SU-DHL-6 (cell line): ENCODE measurements around the gene FMO5.

ENCODE experiments used
- H2AFZ ChIP-seq: fragments of 200-600 bp; sonication (generic); 2 replicates; pipeline ENCODE4 v1.6.1; 2014; ENCODE audit warnings: low read depth, mild to moderate bottlenecking, moderate library complexity, mixed read lengths, antibody characterized with exemption, low read length; ENCODE audit not compliant: severe bottlenecking
- H3F3A ChIP-seq: fragments of 200-600 bp; shearing (Covaris generic); 2 replicates; pipeline ENCODE4 v1.6.0; 2016; ENCODE audit warnings: antibody characterized with exemption, mild to moderate bottlenecking; ENCODE audit not compliant: insufficient read depth
- H3K27ac ChIP-seq: fragments of 200-600 bp; sonication (generic); 2 replicates; pipeline ENCODE4 v1.5.1; 2016; ENCODE audit warnings: low read depth, mild to moderate bottlenecking, low read length, moderate library complexity, mixed read lengths
- H3K27me3 ChIP-seq: fragments of 200-600 bp; sonication (generic), shearing (Covaris generic); 2 replicates; pipeline ENCODE4 v1.6.0; 2014; ENCODE audit warnings: mild to moderate bottlenecking, low read length
- H3K36me3 ChIP-seq: fragments of 200-600 bp; sonication (generic); 2 replicates; pipeline ENCODE4 v1.6.1; 2014; ENCODE audit warnings: mild to moderate bottlenecking, low read length, mixed read lengths
- H3K4me2 ChIP-seq: fragments of 300-600, 200-600 bp; shearing (Covaris generic), sonication (generic); 2 replicates; pipeline ENCODE4 v1.6.0; 2014; ENCODE audit warnings: low read length, low read depth, mild to moderate bottlenecking; ENCODE audit not compliant: poor library complexity, severe bottlenecking
- H3K4me3 ChIP-seq: fragments of 200-600 bp; sonication (generic); 2 replicates; pipeline ENCODE4 v1.5.1; 2014; ENCODE audit warnings: antibody characterized with exemption, low read length, mild to moderate bottlenecking, mixed read lengths; ENCODE audit not compliant: insufficient read depth, poor library complexity, severe bottlenecking
- H3K79me2 ChIP-seq: fragments of 200-600 bp; sonication (generic); 2 replicates; pipeline ENCODE4 v1.6.1; 2014; ENCODE audit warnings: mild to moderate bottlenecking, low read length, moderate library complexity; ENCODE audit not compliant: insufficient read depth
- H3K9ac ChIP-seq: fragments of 200-600 bp; sonication (generic); 2 replicates; pipeline ENCODE4 v1.7.0; 2014; ENCODE audit warnings: mild to moderate bottlenecking, low read length
- H3K9me2 ChIP-seq: fragments of 200-600 bp; sonication (generic); replicated peaks from 2 replicates; pipeline ENCODE4 v1.6.1; 2014; ENCODE audit warnings: low read length; ENCODE audit not compliant: insufficient read depth
- H3K9me3 ChIP-seq: fragments of 200-600 bp; sonication (generic); 2 replicates; pipeline ENCODE4 v1.6.1; 2014; ENCODE audit warnings: low read length, mixed read lengths; ENCODE audit not compliant: insufficient read depth
- H4K20me1 ChIP-seq: fragments of 200-600 bp; sonication (generic); 2 replicates; pipeline ENCODE4 v1.6.1; 2014; ENCODE audit warnings: low read depth, mild to moderate bottlenecking, antibody characterized with exemption, low read length, moderate library complexity, mixed read lengths
- CTCF ChIP-seq: fragments of 200-600 bp; sonication (generic); IDR thresholded peaks from one replicate; pipeline ENCODE4 v1.5.1; 2017; ENCODE audit warnings: antibody characterized with exemption, mild to moderate bottlenecking, low read length, moderate library complexity; ENCODE audit not compliant: insufficient read depth, poor library complexity, severe bottlenecking
- EZH2phosphoT487 ChIP-seq: fragments of 200-600 bp; sonication (generic), shearing (Covaris generic); conservative IDR thresholded peaks from 2 replicates; pipeline ENCODE4 v1.6.1; 2018; ENCODE audit warnings: mild to moderate bottlenecking, antibody characterized with exemption, low read length, moderate library complexity, mixed read lengths

FMO5 gene

GRCh38 chr1:147204080-147204479, 21.1 kb downstream of the FMO5 start:
- Histone ChIP-seq H3K4me2 (no peak overlapping the region), H3K9ac (no peak overlapping the region), H3K4me3 (no peak overlapping the region), H4K20me1 (no peaks in the 10 kb centered on the region), H3K27me3 (no peaks in the 10 kb centered on the region), H3K9me3 (no peaks in the 10 kb centered on the region), H3K79me2 (no peaks in the 10 kb centered on the region), H3K27ac (no peak overlapping the region), H3K9me2 (no peaks in the 10 kb centered on the region), H3K36me3 (no peaks in the 10 kb centered on the region), H2AFZ (no peak overlapping the region), H3F3A (no peaks in the 10 kb centered on the region)
- TF ChIP-seq EZH2phosphoT487 = no peak
- TF ChIP-seq CTCF = no peak

GRCh38 chr1:147202576-147202975, 22.6 kb downstream of the FMO5 start:
- H3K79me2 ChIP-seq = no peaks in the 10 kb centered on the region
- no peak overlapping the region for H3K27ac ChIP-seq
- H3K9me3 ChIP-seq = no peaks in the 10 kb centered on the region
- H3K4me2 ChIP-seq = no peak overlapping the region
- no peak overlapping the region for H3K9ac ChIP-seq
- TF ChIP-seq CTCF (no peak), EZH2phosphoT487 (no peak)
- no peaks in the 10 kb centered on the region for H3K27me3 ChIP-seq
- no peaks in the 10 kb centered on the region for H3K9me2 ChIP-seq
- no peaks in the 10 kb centered on the region for H3F3A ChIP-seq
- no peak overlapping the region for H3K4me3 ChIP-seq
- no peaks in the 10 kb centered on the region for H3K36me3 ChIP-seq
- no peak overlapping the region for H2AFZ ChIP-seq
- H4K20me1 ChIP-seq = no peaks in the 10 kb centered on the region

GRCh38 chr1:147201786-147202185, 23.4 kb downstream of the FMO5 start:
- no peaks in the 10 kb centered on the region for H3F3A ChIP-seq
- no peaks in the 10 kb centered on the region for H3K79me2 ChIP-seq
- TF ChIP-seq CTCF (no peak), EZH2phosphoT487 (no peak)
- H3K9ac ChIP-seq = no peak overlapping the region
- H2AFZ ChIP-seq = no peak overlapping the region
- H3K9me3 ChIP-seq = no peaks in the 10 kb centered on the region
- no peaks in the 10 kb centered on the region for H3K9me2 ChIP-seq
- H3K27me3 ChIP-seq = no peaks in the 10 kb centered on the region
- H3K27ac ChIP-seq = no peak overlapping the region
- no peaks in the 10 kb centered on the region for H3K36me3 ChIP-seq
- no peak overlapping the region for H3K4me2 ChIP-seq
- H3K4me3 ChIP-seq = no peak overlapping the region
- no peaks in the 10 kb centered on the region for H4K20me1 ChIP-seq
